Measurements from ENCODE around the gene B4GALNT4.
"Not testable (repeated sequence)": the region's sequence is repeated elsewhere in the genome, so short reads cannot be mapped to it uniquely, and the experiment has no call there.

The B4GALNT4 gene

GRCh38 chr11:369336-370018, at the start of gene B4GALNT4:
Gene B4GALNT4, plus strand, starts transcription at chr11:369499. Its CDS starts 305 bp downstream, at chr11:369804.
- peak; percentile 65 for DNase-seq (ENCODE audit: low spot score)

DNA sequence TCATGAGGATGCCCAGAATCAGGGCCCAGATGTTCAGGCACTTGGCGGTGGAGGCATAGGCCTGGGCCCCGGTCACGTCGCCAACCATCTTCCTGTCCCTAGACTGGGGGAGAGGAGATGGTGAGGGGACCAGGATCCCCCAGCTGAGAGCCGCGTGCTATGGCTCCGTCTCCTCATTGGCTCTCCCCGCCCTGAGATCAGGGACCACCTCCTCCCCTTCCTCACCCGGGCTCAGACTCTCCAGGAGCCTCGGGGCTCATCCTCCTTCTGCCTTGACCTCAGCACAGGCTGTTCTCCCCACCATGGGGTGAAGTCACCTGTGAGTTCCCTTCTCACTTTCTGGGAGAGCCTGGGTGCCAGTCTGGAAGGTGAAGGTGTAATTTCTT, 49.4 kb upstream of the B4GALNT4 start:
- DNase-seq (ENCODE audit: low spot score): not testable (repeated sequence)

DNA sequence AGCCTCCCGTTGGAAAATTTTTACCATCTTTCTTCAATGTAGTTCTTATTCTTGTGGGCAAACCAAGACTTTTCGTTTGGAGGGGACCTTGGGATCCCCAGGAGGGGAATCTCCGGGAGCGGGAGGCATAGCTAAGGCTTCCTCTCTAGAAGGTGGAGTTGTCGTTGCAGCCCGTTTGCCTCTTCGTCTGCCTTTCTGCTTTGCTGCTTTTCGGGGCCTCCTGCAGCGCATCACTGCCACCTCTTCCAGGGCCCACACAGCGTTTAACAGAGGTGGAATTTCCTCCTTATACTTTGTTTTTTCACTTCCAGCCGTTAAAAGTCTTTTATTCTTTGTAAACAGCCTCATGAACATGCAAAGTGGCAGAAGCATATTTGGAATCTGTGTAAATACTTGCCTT, 45.1 kb upstream of the B4GALNT4 start:
- no peak for DNase-seq (ENCODE audit: low spot score)

- not testable (repeated sequence) for DNase-seq (ENCODE audit: low spot score)
Observed at GRCh38 chr11:324593-325517, 44.4 kb upstream of the B4GALNT4 start.

GRCh38 chr11:325796-326591, 43.3 kb upstream of the B4GALNT4 start:
- no peak for DNase-seq (ENCODE audit: low spot score)

- DNase-seq (ENCODE audit: low spot score): no peak
Observed at GRCh38 chr11:326592-326841, 42.8 kb upstream of the B4GALNT4 start.

DNA sequence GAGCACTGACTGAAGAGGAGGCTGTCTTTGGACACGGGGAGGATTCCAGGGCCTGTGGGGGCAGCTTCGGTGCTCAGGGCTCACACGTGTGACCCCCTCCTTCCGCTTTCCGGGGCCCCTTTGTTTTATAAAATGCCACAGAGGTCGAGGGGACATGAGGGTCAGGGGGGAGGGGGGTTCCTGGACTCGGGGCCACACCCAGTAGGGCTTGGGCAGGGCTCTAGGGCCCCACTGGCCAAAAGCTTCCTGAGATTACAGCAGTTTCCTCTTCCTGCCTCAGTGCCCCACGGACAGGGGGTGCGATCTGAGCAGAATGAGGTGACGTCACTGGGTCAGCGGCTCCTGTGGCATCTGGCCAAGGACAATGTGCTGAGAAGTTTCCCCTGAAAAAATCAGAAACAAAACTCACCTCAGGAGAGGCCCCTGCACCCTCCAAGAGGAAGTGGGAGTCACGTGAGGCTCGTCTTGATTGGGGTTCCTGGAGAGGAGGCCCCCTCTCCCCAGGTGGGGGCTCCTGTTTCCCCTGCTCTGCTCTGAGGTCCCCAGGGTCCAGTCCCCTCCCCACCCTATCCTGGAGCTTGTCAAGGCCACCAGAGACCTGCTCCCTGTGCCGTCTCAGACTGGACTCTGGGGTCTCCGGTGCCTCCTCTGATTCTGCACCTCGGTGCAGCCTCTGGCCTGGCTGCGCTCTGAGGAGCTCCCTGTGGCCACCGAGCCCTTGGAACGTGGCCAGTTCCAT, 42.3 kb upstream of the B4GALNT4 start:
- DNase-seq (ENCODE audit: low spot score): peak; percentile 52

GRCh38 chr11:327581-327923, 41.7 kb upstream of the B4GALNT4 start:
- DNase-seq (ENCODE audit: low spot score): no peak

- no peak for DNase-seq (ENCODE audit: low spot score)
Observed at GRCh38 chr11:328012-328411, 41.3 kb upstream of the B4GALNT4 start.

DNA sequence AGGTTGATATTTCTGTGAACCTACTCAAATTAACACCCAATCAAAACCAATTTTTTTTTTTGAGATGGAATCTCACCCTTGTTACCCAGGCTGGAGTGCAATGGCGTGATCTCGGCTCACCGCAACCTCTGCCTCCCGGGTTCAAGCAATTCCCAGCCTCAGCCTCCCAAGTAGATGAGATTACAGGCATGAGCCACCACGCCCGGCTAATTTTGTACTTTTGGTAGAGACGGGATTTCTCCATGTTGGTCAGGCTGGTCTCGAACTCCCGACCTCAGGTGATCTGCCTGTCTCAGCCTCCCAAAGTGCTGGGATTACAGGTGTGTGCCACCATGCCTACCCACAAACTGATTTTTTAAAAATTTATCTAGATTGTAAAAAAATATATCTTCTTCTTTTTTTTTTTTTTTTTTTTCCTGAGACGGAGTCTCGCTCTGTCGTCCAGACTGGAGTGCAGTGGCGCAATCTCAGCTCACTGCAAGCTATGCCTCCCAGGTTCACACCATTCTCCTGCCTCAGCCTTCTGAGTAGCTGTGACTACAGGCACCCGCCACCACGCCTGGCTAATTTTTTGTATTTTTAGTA, 40.7 kb upstream of the B4GALNT4 start:
- not testable (repeated sequence) for DNase-seq (ENCODE audit: low spot score)

DNA sequence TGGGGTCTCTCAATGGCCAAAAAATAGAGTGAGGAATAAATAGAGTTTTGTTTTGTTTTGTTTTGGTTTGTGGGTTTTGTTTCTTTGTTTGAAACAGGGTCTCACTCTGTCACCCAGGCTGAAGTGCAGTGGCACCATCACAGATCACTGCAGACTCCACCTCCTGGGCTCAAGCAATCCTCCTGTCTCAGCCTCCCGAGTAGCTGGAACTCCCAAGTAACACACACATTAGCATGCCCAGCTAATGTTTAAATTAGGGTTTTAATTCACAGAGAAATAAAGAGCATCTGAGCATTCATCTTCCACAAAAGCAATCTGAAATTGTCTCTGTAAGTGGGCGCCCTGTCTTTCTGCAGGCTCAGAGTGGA, 39.4 kb upstream of the B4GALNT4 start:
- no peak for DNase-seq (ENCODE audit: low spot score)

- no peak for DNase-seq (ENCODE audit: low spot score)
Observed at GRCh38 chr11:330307-330693, 39.0 kb upstream of the B4GALNT4 start.

- no peak for DNase-seq (ENCODE audit: low spot score)
Observed at GRCh38 chr11:330694-331357, 38.5 kb upstream of the B4GALNT4 start.

DNA sequence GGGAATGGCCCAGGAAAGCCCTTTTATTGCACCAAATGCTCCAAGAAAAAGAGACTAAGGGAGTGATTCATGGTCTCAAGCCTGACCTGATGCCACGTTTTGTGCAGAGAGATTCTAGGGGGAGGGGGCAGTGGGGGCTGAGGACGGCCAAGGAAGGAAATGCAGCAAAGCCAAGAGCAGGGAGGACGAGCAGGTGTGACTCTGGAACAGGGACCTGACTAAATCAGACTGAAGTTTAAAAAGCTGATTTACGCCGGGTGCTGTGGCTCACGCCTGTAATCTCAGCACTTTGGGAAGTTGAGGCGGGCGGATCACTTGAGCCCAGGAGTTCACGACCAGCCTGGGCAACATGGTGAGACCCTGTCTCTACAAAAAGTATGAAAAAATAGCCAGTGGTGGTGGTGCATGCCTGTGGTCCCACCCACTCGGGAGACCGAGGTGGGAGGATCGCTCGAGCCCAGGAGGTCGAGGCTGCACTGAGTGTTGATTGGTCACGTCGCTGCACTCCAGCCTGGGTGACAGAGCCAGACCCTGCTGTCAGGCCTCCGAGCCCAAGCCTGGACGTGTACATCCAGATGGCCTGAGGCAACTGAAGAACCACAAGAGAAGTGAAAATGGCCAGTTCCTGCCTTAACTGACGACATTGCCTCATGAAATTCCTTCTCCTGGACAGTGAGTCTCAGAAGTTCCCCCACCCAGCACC, 37.8 kb upstream of the B4GALNT4 start:
- no peak for DNase-seq (ENCODE audit: low spot score)

- DNase-seq (ENCODE audit: low spot score): no peak
Observed at GRCh38 chr11:332651-333480, 36.4 kb upstream of the B4GALNT4 start.

- not testable (repeated sequence) for DNase-seq (ENCODE audit: low spot score)
Observed at GRCh38 chr11:333616-334263, 35.6 kb upstream of the B4GALNT4 start.

GRCh38 chr11:334264-334994, 34.9 kb upstream of the B4GALNT4 start:
- no peak for DNase-seq (ENCODE audit: low spot score)

Measured in globus pallidus (tissue), 1 donor.